H9 (cell line): ENCODE measurements around the gene SPCS1. TPM values are rescaled to one million over a fixed set of nuclear protein-coding genes. Genes with fewer than 3 reads are reported as not detected.

Source experiments
- DNase-seq: peaks from one replicate; pipeline ENCODE4 v3.0.0-alpha.2; 2017
- H2AFZ ChIP-seq: one replicate; pipeline ENCODE4 v1.6.1; 2013; ENCODE audit warnings: mild to moderate bottlenecking, low read length, control low read depth, moderate library complexity
- H2AK5ac ChIP-seq: 2 replicates; pipeline ENCODE4 v1.6.1; 2013; ENCODE audit warnings: low read length, control low read depth, mixed read lengths; ENCODE audit not compliant: insufficient read length
- H2BK120ac ChIP-seq: one replicate; pipeline ENCODE4 v1.6.1; 2013; ENCODE audit warnings: low read depth, mild to moderate bottlenecking, low read length, control low read depth, inconsistent platforms; ENCODE audit not compliant: poor library complexity, severe bottlenecking
- H2BK12ac ChIP-seq: 2 replicates; pipeline ENCODE4 v1.6.1; 2013; ENCODE audit warnings: low read length, control low read depth, mixed read lengths, low read depth; ENCODE audit not compliant: insufficient read length
- H2BK15ac ChIP-seq: 2 replicates; pipeline ENCODE4 v1.6.1; 2013; ENCODE audit warnings: low read depth, low read length, control low read depth
- H2BK20ac ChIP-seq: one replicate; pipeline ENCODE4 v1.6.1; 2013; ENCODE audit warnings: low read depth, mild to moderate bottlenecking, low read length, control low read depth, inconsistent platforms; ENCODE audit not compliant: poor library complexity, severe bottlenecking
- H2BK5ac ChIP-seq: 2 replicates; pipeline ENCODE4 v1.6.1; 2013; ENCODE audit warnings: low read length, control low read depth, mixed read lengths; ENCODE audit not compliant: insufficient read length
- H3K14ac ChIP-seq: 2 replicates; pipeline ENCODE4 v1.6.1; 2013; ENCODE audit warnings: low read length, control low read depth; ENCODE audit not compliant: insufficient read depth
- H3K18ac ChIP-seq: 2 replicates; pipeline ENCODE4 v1.6.1; 2013; ENCODE audit warnings: low read depth, mild to moderate bottlenecking, mixed read lengths, low read length, control low read depth; ENCODE audit not compliant: insufficient read length
- H3K23ac ChIP-seq: 2 replicates; pipeline ENCODE4 v1.6.1; 2013; ENCODE audit warnings: low read length, control low read depth, mixed read lengths, low read depth; ENCODE audit not compliant: insufficient read length
- H3K23me2 ChIP-seq: 2 replicates; pipeline ENCODE4 v1.6.1; 2013; ENCODE audit warnings: low read depth, mild to moderate bottlenecking, mixed read lengths, low read length, control low read depth; ENCODE audit not compliant: insufficient read length, poor library complexity, severe bottlenecking
- H3K27ac ChIP-seq: 2 replicates; pipeline ENCODE4 v1.5.1; 2013; ENCODE audit warnings: low read length, control low read depth, mixed read lengths, low read depth; ENCODE audit not compliant: insufficient read length
- H3K27me3 ChIP-seq: 2 replicates; pipeline ENCODE4 v1.6.1; 2013; ENCODE audit warnings: low read length, control low read depth, inconsistent platforms; ENCODE audit not compliant: insufficient read depth
- H3K4ac ChIP-seq: 2 replicates; pipeline ENCODE4 v1.6.1; 2013; ENCODE audit warnings: low read depth, mild to moderate bottlenecking, control low read depth, inconsistent platforms, low read length, moderate library complexity
- H3K4me1 ChIP-seq: 2 replicates; pipeline ENCODE4 v1.6.1; 2013; ENCODE audit warnings: low read length, control low read depth, inconsistent platforms; ENCODE audit not compliant: insufficient read depth
- H3K4me2 ChIP-seq: 2 replicates; pipeline ENCODE4 v1.6.1; 2013; ENCODE audit warnings: low read length, control low read depth, mixed read lengths; ENCODE audit not compliant: insufficient read length, insufficient read depth
- H3K56ac ChIP-seq: 2 replicates; pipeline ENCODE4 v1.6.1; 2013; ENCODE audit warnings: low read depth, mild to moderate bottlenecking, mixed read lengths, low read length, control low read depth; ENCODE audit not compliant: insufficient read length
- H3K79me1 ChIP-seq: 2 replicates; pipeline ENCODE4 v1.6.1; 2013; ENCODE audit warnings: low read depth, mild to moderate bottlenecking, moderate library complexity, low read length, control low read depth, inconsistent platforms; ENCODE audit not compliant: insufficient read depth, poor library complexity, severe bottlenecking
- H3K79me2 ChIP-seq: 2 replicates; pipeline ENCODE4 v1.6.1; 2013; ENCODE audit warnings: low read length, control low read depth, inconsistent platforms; ENCODE audit not compliant: insufficient read depth
- H3K9ac ChIP-seq: 2 replicates; pipeline ENCODE4 v1.6.1; 2013; ENCODE audit warnings: low read length, control low read depth, mixed read lengths; ENCODE audit not compliant: insufficient read length; ENCODE audit errors: extremely low read depth
- H3K9me3 ChIP-seq: one replicate; pipeline ENCODE4 v1.6.1; 2013; ENCODE audit warnings: low read depth, low read length, inconsistent platforms; ENCODE audit not compliant: control insufficient read depth
- H3T11ph ChIP-seq: one replicate; pipeline ENCODE4 v1.6.1; 2013; ENCODE audit warnings: mild to moderate bottlenecking, low read length, control low read depth, inconsistent platforms
- H4K20me1 ChIP-seq: one replicate; pipeline ENCODE4 v1.6.1; 2013; ENCODE audit not compliant: control insufficient read depth, insufficient read length, insufficient read depth
- H4K5ac ChIP-seq: 2 replicates; pipeline ENCODE4 v1.6.1; 2013; ENCODE audit warnings: low read depth, mild to moderate bottlenecking, mixed read lengths, low read length, control low read depth; ENCODE audit not compliant: insufficient read length
- H4K8ac ChIP-seq: replicated peaks from 2 replicates; pipeline ENCODE4 v1.6.1; 2013; ENCODE audit warnings: low read length, control low read depth, mixed read lengths, low read depth; ENCODE audit not compliant: insufficient read length
- H4K91ac ChIP-seq: 2 replicates; pipeline ENCODE4 v1.6.1; 2013; ENCODE audit warnings: low read depth, mild to moderate bottlenecking, moderate library complexity, mixed read lengths, low read length, control low read depth; ENCODE audit not compliant: insufficient read length
- H3K27ac Mint-ChIP-seq, 3 experiments: 2 replicates in 2 of 3; 3 replicates in 1 of 3; pipeline ENCODE4 v1.8.0; 2020 to 2021; ENCODE audit warnings: mixed read lengths in 3 of 3, mild to moderate bottlenecking in 1 of 3, moderate library complexity in 1 of 3
- H3K27me3 Mint-ChIP-seq: 2 replicates; pipeline ENCODE4 v1.8.0; 2021; ENCODE audit warnings: low read depth, mild to moderate bottlenecking, moderate library complexity, mixed read lengths
- H3K36me3 Mint-ChIP-seq, 3 experiments: 2 replicates in 2 of 3; 3 replicates in 1 of 3; pipeline ENCODE4 v1.8.0; 2020 to 2021; ENCODE audit warnings: low read depth in 3 of 3, mixed read lengths in 3 of 3; ENCODE audit not compliant: insufficient read depth in 1 of 3
- H3K4me1 Mint-ChIP-seq, 2 experiments: 2 replicates each; pipeline ENCODE4 v1.8.0; 2020; ENCODE audit warnings: mixed read lengths in 2 of 2
- H3K4me3 Mint-ChIP-seq, 2 experiments: 2 replicates in 1 of 2; 3 replicates in 1 of 2; pipeline ENCODE4 v1.8.0; 2020 to 2021; ENCODE audit warnings: mild to moderate bottlenecking in 2 of 2, mixed read lengths in 2 of 2, moderate library complexity in 1 of 2
- H3K9me3 Mint-ChIP-seq, 2 experiments: 2 replicates in 1 of 2; 3 replicates in 1 of 2; pipeline ENCODE4 v1.8.0; 2020; ENCODE audit warnings: mild to moderate bottlenecking in 2 of 2, mixed read lengths in 2 of 2, moderate library complexity in 1 of 2
- CTCF ChIP-seq: fragments of 200-600 bp; sonication (generic); conservative IDR thresholded peaks from 3 replicates; pipeline ENCODE4 v1.8.0; 2021; ENCODE audit warnings: antibody characterized with exemption, mild to moderate bottlenecking
- WGBS: extraction: QIAGEN DNeasy Blood & Tissue Kit; methylation state at CpG from one replicate; pipeline ENCODE4 v1.1.7; 2013; ENCODE audit warnings: missing lambda C conversion rate, low lambda C conversion rate, mixed read lengths; ENCODE audit not compliant: insufficient read length; ENCODE audit errors: extremely low coverage; 5-methylcytosine and 5-hydroxymethylcytosine counted together
- total RNA-seq: library from RNA; stranded (reverse); gene quantifications from 2 replicates; pipeline ENCODE4 v1.2.1, GENCODE V29; 2021

SPCS1 gene
- total RNA-seq, 1 experiment from 2014 or later = 106 TPM

DNA sequence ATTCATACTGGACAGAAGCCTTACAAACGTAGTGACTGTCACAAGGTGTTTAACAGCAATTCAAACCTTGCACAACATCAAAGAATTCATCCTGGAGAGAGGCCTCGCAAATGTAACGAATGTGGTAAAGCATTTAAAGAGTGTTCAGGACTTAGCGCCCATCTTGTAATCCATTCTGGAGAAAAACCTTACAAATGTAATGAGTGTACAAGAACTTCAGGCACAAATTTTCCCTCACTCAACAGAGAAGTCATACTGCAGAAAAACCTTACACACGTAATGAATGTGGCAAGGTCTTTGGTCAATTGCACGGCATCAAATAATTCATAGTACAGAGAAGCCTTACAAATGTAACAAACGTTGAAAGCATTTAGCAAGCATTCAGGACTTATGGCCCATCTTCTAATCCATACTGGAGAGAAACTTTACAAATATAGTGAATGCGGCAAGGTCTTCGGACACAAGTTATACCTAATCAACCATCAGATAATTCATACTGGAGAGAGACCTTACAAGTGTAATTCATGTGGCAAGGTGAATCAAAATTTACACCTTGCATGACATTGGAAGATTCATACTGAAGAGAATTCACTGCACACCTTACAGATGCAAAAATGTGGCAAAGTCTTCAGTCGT lies 27.5 kb downstream of the SPCS1 start:
- Histone ChIP-seq H3K14ac (no peak overlapping the region), H3K4me1 (no peaks in the 10 kb centered on the region), H2BK20ac (no peak overlapping the region), H3K18ac (no peak overlapping the region), H4K91ac (no peak overlapping the region), H4K20me1 (no peaks in the 10 kb centered on the region), H2BK5ac (no peak overlapping the region), H2AK5ac (no peak overlapping the region), H3T11ph (no peak overlapping the region), H3K23me2 (no peaks in the 10 kb centered on the region), H3K79me2 (no peaks in the 10 kb centered on the region), H2BK120ac (no peak overlapping the region), H2BK15ac (no peak overlapping the region), H3K56ac (no peak overlapping the region), H2BK12ac (no peak overlapping the region), H3K9ac (no peak overlapping the region), H2AFZ (no peak overlapping the region), H3K4me2 (no peak overlapping the region), H3K9me3 (no peaks in the 10 kb centered on the region), H3K27me3 (no peaks in the 10 kb centered on the region), H4K5ac (no peak overlapping the region), H3K4ac (no peak overlapping the region), H3K79me1 (no peaks in the 10 kb centered on the region), H4K8ac (no peak overlapping the region), H3K23ac (no peak overlapping the region), H3K27ac (no peak overlapping the region)
- Mint-ChIP-seq H3K36me3 (peaks cover 56 to 87% (median 85%) of the 10 kb centered on the region in 3 experiments), H3K9me3 (peaks cover 13 to 15% of the 10 kb centered on the region in 2 experiments), H3K4me3 (no peak overlapping the region), H3K27me3 (no peaks in the 10 kb centered on the region), H3K27ac (no peak overlapping the region), H3K4me1 (no peaks in the 10 kb centered on the region)
- WGBS = no CpG with 5 or more reads among the region's 10 CpGs
- DNase-seq = no peak
- TF ChIP-seq CTCF = no peak
